IMR-90 (cell line): ENCODE results near the gene CAMK2N1. TPM values are rescaled to one million over a fixed set of nuclear protein-coding genes. Genes with fewer than 3 reads are reported as not detected.

Experiments used
- ATAC-seq: fragments of 200-7000 bp; cut with Tn5 transposase; 2 replicates; pipeline ENCODE4 v1.9.1; 2020; ENCODE audit warnings: low read depth, mild to moderate bottlenecking, moderate library complexity
- BruUV-seq: library from RNA; stranded (reverse); fragments of 400-500 nt; replicated peaks from 2 replicates; lab custom pipeline; 2021; lab: Mats Ljungman, UMichigan
- CTCF ChIA-PET: fragments of 300-600 bp; formaldehyde crosslinking; extraction: SDS; loops from one replicate; lab custom pipeline; 2021; ENCODE audit warnings: antibody characterized with exemption; lab: Yijun Ruan, JAX
- POLR2A ChIA-PET: fragments of 300-600 bp; sonication (Branson Sonifier 250); formaldehyde crosslinking; loops from one replicate; lab custom pipeline; 2022; ENCODE audit warnings: antibody characterized with exemption; ENCODE audit not compliant: unreplicated experiment; lab: Charles Lee
- DNase-seq: peaks from one replicate; pipeline ENCODE4 v3.0.0; 2013
- H2AFZ ChIP-seq: replicated peaks from 2 replicates; pipeline ENCODE3; 2013; ENCODE audit warnings: low read length, mild to moderate bottlenecking; ENCODE audit not compliant: poor library complexity
- H2AK5ac ChIP-seq: 2 replicates; pipeline ENCODE4 v1.6.1; 2013; ENCODE audit warnings: low read depth, low read length, inconsistent platforms
- H2AK9ac ChIP-seq: replicated peaks from 2 replicates; pipeline ENCODE3; 2013; ENCODE audit warnings: mild to moderate bottlenecking, low read depth, low read length, moderate library complexity; ENCODE audit not compliant: poor library complexity
- H2BK120ac ChIP-seq: 2 replicates; pipeline ENCODE4 v1.6.1; 2013; ENCODE audit warnings: low read depth, low read length, inconsistent platforms
- H2BK15ac ChIP-seq: 3 replicates; pipeline ENCODE4 v1.6.1; 2013; ENCODE audit warnings: low read depth, low read length, inconsistent platforms
- H2BK20ac ChIP-seq: 2 replicates; pipeline ENCODE4 v1.6.1; 2013; ENCODE audit warnings: low read depth, mild to moderate bottlenecking, inconsistent platforms, low read length, moderate library complexity
- H2BK5ac ChIP-seq: 2 replicates; pipeline ENCODE4 v1.6.1; 2013; ENCODE audit warnings: mild to moderate bottlenecking, low read depth, low read length, inconsistent platforms; ENCODE audit not compliant: poor library complexity, severe bottlenecking
- H3K14ac ChIP-seq: replicated peaks from 2 replicates; pipeline ENCODE4 v1.6.1; 2013; ENCODE audit warnings: low read depth, low read length, inconsistent platforms
- H3K18ac ChIP-seq: 2 replicates; pipeline ENCODE4 v1.6.1; 2013; ENCODE audit warnings: low read depth, low read length, control low read depth
- H3K23ac ChIP-seq: 2 replicates; pipeline ENCODE4 v1.6.1; 2013; ENCODE audit warnings: low read depth, low read length, inconsistent platforms
- H3K27ac ChIP-seq: 2 replicates; pipeline ENCODE4 v1.5.1; 2013; ENCODE audit warnings: mild to moderate bottlenecking, control low read depth, low read length; ENCODE audit not compliant: insufficient read depth
- H3K27me3 ChIP-seq: 2 replicates; pipeline ENCODE4 v1.6.1; 2013; ENCODE audit warnings: low read length; ENCODE audit not compliant: control insufficient read depth, insufficient read depth
- H3K36me3 ChIP-seq: 2 replicates; pipeline ENCODE4 v1.6.1; 2013; ENCODE audit warnings: low read length, mixed read lengths; ENCODE audit not compliant: control insufficient read depth, insufficient read depth
- H3K4ac ChIP-seq: 2 replicates; pipeline ENCODE4 v1.6.1; 2013; ENCODE audit warnings: low read depth, low read length, inconsistent platforms
- H3K4me1 ChIP-seq: 2 replicates; pipeline ENCODE4 v1.6.1; 2013; ENCODE audit warnings: low read length, mixed read lengths; ENCODE audit not compliant: control insufficient read depth, insufficient read depth
- H3K4me2 ChIP-seq: 2 replicates; pipeline ENCODE4 v1.6.1; 2013; ENCODE audit warnings: low read depth, mild to moderate bottlenecking, control low read depth, low read length, moderate library complexity
- H3K4me3 ChIP-seq: 2 replicates; pipeline ENCODE4 v1.5.1; 2013; ENCODE audit warnings: low read depth, mild to moderate bottlenecking, control low read depth, low read length, moderate library complexity; ENCODE audit not compliant: insufficient read depth
- H3K56ac ChIP-seq: 2 replicates; pipeline ENCODE4 v1.6.1; 2013; ENCODE audit warnings: low read length, inconsistent platforms; ENCODE audit not compliant: insufficient read depth; ENCODE audit errors: extremely low read depth
- H3K79me1 ChIP-seq, 2 experiments: 2 replicates each; pipeline ENCODE4 v1.6.1; 2013; ENCODE audit warnings: low read length in 2 of 2, inconsistent platforms in 1 of 2, low read depth in 1 of 2
- H3K9ac ChIP-seq: 2 replicates; pipeline ENCODE4 v1.6.1; 2013; ENCODE audit warnings: low read depth, low read length, control low read depth
- H3K9me1 ChIP-seq: 2 replicates; pipeline ENCODE4 v1.6.1; 2013; ENCODE audit warnings: low read length, inconsistent platforms; ENCODE audit not compliant: insufficient read depth
- H3K9me3 ChIP-seq: 2 replicates; pipeline ENCODE4 v1.6.1; 2013; ENCODE audit warnings: low read length; ENCODE audit not compliant: control insufficient read depth, insufficient read depth
- H4K20me1 ChIP-seq: 2 replicates; pipeline ENCODE4 v1.6.1; 2013; ENCODE audit warnings: low read length, inconsistent platforms; ENCODE audit not compliant: insufficient read depth
- H4K5ac ChIP-seq: 2 replicates; pipeline ENCODE4 v1.6.1; 2013; ENCODE audit warnings: mild to moderate bottlenecking, low read depth, low read length, control low read depth
- H4K8ac ChIP-seq, 2 experiments: 2 replicates each; pipeline ENCODE4 v1.6.1; 2013; ENCODE audit warnings: low read depth in 2 of 2, low read length in 2 of 2, control low read depth in 1 of 2, inconsistent platforms in 1 of 2
- H4K91ac ChIP-seq: 2 replicates; pipeline ENCODE4 v1.6.1; 2013; ENCODE audit warnings: low read depth, low read length, inconsistent platforms; ENCODE audit not compliant: insufficient read depth
- BHLHE40 ChIP-seq: fragments of 150-350 bp; IDR thresholded peaks from 2 replicates; pipeline ENCODE4 v1.6.1; 2016; ENCODE audit warnings: mild to moderate bottlenecking, low read depth, low read length
- CEBPB ChIP-seq: IDR thresholded peaks from 2 replicates; pipeline ENCODE4 v1.6.1; 2012; ENCODE audit warnings: low read depth, low read length, improper control_type of control experiment
- WGBS, 2 experiments: methylation state at CpG; one replicate each; pipeline versions ENCODE4 v1.1.5 to v1.1.7; 2013; ENCODE audit warnings: missing lambda C conversion rate in 2 of 2; ENCODE audit not compliant: insufficient read length in 1 of 2; ENCODE audit errors: extremely low coverage in 2 of 2; 5-methylcytosine and 5-hydroxymethylcytosine counted together
- dilution Hi-C: fragments of 300-500 bp; cut with HindIII; formaldehyde crosslinking; loops from one replicate; pipeline ENCODE4 v1.14.3; 2018; ENCODE audit warnings: low sequenced_read_pairs; ENCODE audit not compliant: unreplicated experiment
- in situ Hi-C: fragments of 300-500 bp; cut with MboI; formaldehyde crosslinking; loops from 3 replicates; pipeline ENCODE4 v1.14.3; 2019; ENCODE audit warnings: low sequenced_read_pairs, inconsistent platforms, mixed read lengths
- intact Hi-C: fragments of 100-400 bp; cut with micrococcal nuclease; formaldehyde crosslinking; loops from 2 replicates; pipeline ENCODE4 v1.10.0; 2022
- polyA plus RNA-seq, 3 experiments: library from polyadenylated mRNA; depleted of rRNA; stranded (reverse); fragments of >200 nt; gene quantifications; 2 replicates each; pipeline ENCODE4 v1.2.3, GENCODE V29; 2012; ENCODE audit warnings: low replicate concordance in 1 of 3
- total RNA-seq: library from RNA; depleted of rRNA; stranded (reverse); fragments of >200 nt; gene quantifications from 2 replicates; pipeline ENCODE4 v1.2.3, GENCODE V29; 2012

The CAMK2N1 gene
- total and polyA plus RNA-seq, 2 of the 4 experiments (the other 2 are of a cell fraction), result 10.2 to 44.4 TPM

DNA sequence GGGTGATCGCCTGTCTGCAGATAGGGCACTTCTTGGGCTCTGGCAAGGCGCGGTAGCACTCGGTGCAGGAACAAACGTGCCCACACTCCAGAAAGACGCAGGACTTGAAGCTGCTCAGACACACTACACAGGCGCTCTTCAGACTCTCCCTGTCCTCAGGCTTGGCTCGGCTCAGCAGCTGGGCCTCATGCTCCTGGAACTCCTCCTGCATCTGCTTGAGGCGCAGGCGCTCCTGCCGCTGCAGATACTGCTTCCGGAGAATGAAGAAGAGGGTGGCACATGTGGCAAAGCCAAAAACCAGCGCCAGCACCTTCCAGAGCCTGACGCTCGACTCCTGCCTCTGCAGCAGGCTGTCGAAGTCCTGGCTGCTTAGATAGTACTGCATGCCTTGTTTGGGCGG, 14.7 kb upstream of the CAMK2N1 start:
- peaks cover 5% of the 10 kb centered on the region; the same call in 1 of the 2 replicates for H4K20me1 ChIP-seq
- BruUV-seq, result no TSS peak
- no peak overlapping the region for H2BK5ac ChIP-seq
- no peak overlapping the region for H2AK5ac ChIP-seq
- no peak overlapping the region for H3K14ac ChIP-seq
- no peak overlapping the region for H2AK9ac ChIP-seq
- no peak overlapping the region for H2BK20ac ChIP-seq
- no peaks in the 10 kb centered on the region for H3K9me3 ChIP-seq
- no peak for TF ChIP-seq BHLHE40
- TF ChIP-seq CEBPB, result no peak
- H3K27ac ChIP-seq, result no peak overlapping the region
- H2BK120ac ChIP-seq, result no peak overlapping the region
- H3K9ac ChIP-seq, result no peak overlapping the region
- no peak overlapping the region for H3K18ac ChIP-seq
- no peak overlapping the region for H2BK15ac ChIP-seq
- dilution Hi-C loops, result no loop called here
- no peak for DNase-seq
- H3K9me1 ChIP-seq, result peaks cover 12% of the 10 kb centered on the region
- H3K4me1 ChIP-seq, result peaks cover 6% of the 10 kb centered on the region
- WGBS, 2 experiments, result 98% methylated on average over 15 of the region's 17 CpGs; no CpG with 5 or more reads in 1 of the 2 experiments
- no peak overlapping the region for H3K4ac ChIP-seq
- no peak overlapping the region for H4K8ac ChIP-seq
- H4K5ac ChIP-seq, result no peak overlapping the region
- no peak overlapping the region for H4K91ac ChIP-seq
- in situ Hi-C loops, result no loop called here
- CTCF ChIA-PET, result no interaction called here
- intact Hi-C loops, result no loop called here
- ATAC-seq, result no peak
- H3K4me3 ChIP-seq, result no peak overlapping the region
- H2AFZ ChIP-seq, result no peak overlapping the region
- peaks cover 41% of the 10 kb centered on the region for H3K36me3 ChIP-seq
- no peaks in the 10 kb centered on the region for H3K27me3 ChIP-seq
- H3K4me2 ChIP-seq, result no peak overlapping the region
- no peak overlapping the region for H3K56ac ChIP-seq
- POLR2A ChIA-PET, result no interaction called here
- H3K23ac ChIP-seq, result no peak overlapping the region
- H3K79me1 ChIP-seq, result peaks cover 14 to 35% of the 10 kb centered on the region in 2 experiments
